A549 (cell line): ENCODE measurements around the gene MFAP2. TPM values are rescaled to one million over a fixed set of nuclear protein-coding genes. Genes with fewer than 3 reads are reported as not detected.

ENCODE experiments used
- ATAC-seq, 2 experiments: fragments of 200-7000 bp in 1 of 2; fragments of >200 bp in 1 of 2; cut with Nextera tagmentation in 1 of 2; cut with Tn5 transposase in 1 of 2; 3 replicates each; pipeline versions ENCODE4 v1.8.0 to v1.9.1; 2018 to 2020; ENCODE audit warnings: mild to moderate bottlenecking in 1 of 2, moderate library complexity in 1 of 2
- CTCF ChIA-PET: fragments of 300-600 bp; sonication (Branson Sonifier 250); formaldehyde crosslinking; extraction: SDS; loops from one replicate; lab custom pipeline; 2021; ENCODE audit warnings: antibody characterized with exemption, inconsistent platforms; lab: Yijun Ruan, JAX
- POLR2A ChIA-PET: fragments of 350-600 bp; formaldehyde crosslinking; extraction: SDS; loops from one replicate; lab custom pipeline; 2021; ENCODE audit warnings: antibody characterized with exemption, inconsistent platforms; lab: Yijun Ruan, JAX
- DNase-seq, 2 experiments: peaks; one replicate each; pipeline versions ENCODE4 v3.0.0 to v3.0.0-alpha.2; 2011 to 2016; ENCODE audit warnings: low read depth in 1 of 2, low spot score in 1 of 2
- FAIRE-seq: peaks from 2 replicates; lab custom pipeline; 2011; peaks lifted over from hg19 to GRCh38; lab: Jason Lieb, UNC
- H3K27ac ChIP-seq, 2 experiments: fragments of >200 bp; sonication (Bioruptor Twin); formaldehyde crosslinking; 3 replicates each; pipeline ENCODE4 v1.5.1; 2016 to 2017
- H3K4me1 ChIP-seq: fragments of >200 bp; sonication (Bioruptor Twin); formaldehyde crosslinking; 3 replicates; pipeline ENCODE4 v1.6.1; 2016
- H3K4me2 ChIP-seq: fragments of >200 bp; sonication (Bioruptor Twin); formaldehyde crosslinking; 3 replicates; pipeline ENCODE4 v1.6.1; 2016
- H3K4me3 ChIP-seq: fragments of >200 bp; sonication (Bioruptor Twin); formaldehyde crosslinking; 3 replicates; pipeline ENCODE4 v1.5.1; 2016
- H3K9me3 ChIP-seq: fragments of >200 bp; sonication (Bioruptor Twin); formaldehyde crosslinking; 3 replicates; pipeline ENCODE4 v1.6.1; 2016
- ATOH8 ChIP-seq: fragments of 250-450 bp; sonication (Bioruptor Pico); IDR thresholded peaks from 2 replicates; pipeline ENCODE4 v1.5.0; 2020; ENCODE audit warnings: low read depth, mild to moderate bottlenecking, moderate library complexity
- BCL3 ChIP-seq: fragments of >200 bp; sonication (Bioruptor Twin); formaldehyde crosslinking; IDR thresholded peaks from 3 replicates; pipeline ENCODE4 v1.6.1; 2016
- CBX8 ChIP-seq: fragments of 200-600 bp; sonication (generic); IDR thresholded peaks from 2 replicates; pipeline ENCODE4 v1.6.1; 2016
- CTCF ChIP-seq: fragments of >200 bp; sonication (Bioruptor Twin); formaldehyde crosslinking; IDR thresholded peaks from 3 replicates; pipeline ENCODE4 v1.5.1; 2016
- EHF ChIP-seq: fragments of 250-450 bp; sonication (Bioruptor Pico); IDR thresholded peaks from 2 replicates; pipeline ENCODE4 v1.5.0; 2020; ENCODE audit warnings: mild to moderate bottlenecking
- FOSB ChIP-seq: fragments of 250-450 bp; sonication (Bioruptor Pico); IDR thresholded peaks from 2 replicates; pipeline ENCODE4 v1.5.0; 2020; ENCODE audit warnings: mild to moderate bottlenecking, moderate library complexity
- GATA3 ChIP-seq: IDR thresholded peaks from 2 replicates; pipeline ENCODE4 v1.6.1; 2012; ENCODE audit warnings: borderline replicate concordance
- HES2 ChIP-seq: fragments of >200 bp; sonication (Bioruptor Twin); formaldehyde crosslinking; IDR thresholded peaks from 2 replicates; pipeline ENCODE4 v1.6.1; 2016
- HOXB13 ChIP-seq: fragments of 250-450 bp; sonication (Bioruptor Pico); IDR thresholded peaks from 2 replicates; pipeline ENCODE4 v1.5.0; 2020; ENCODE audit warnings: low read depth, mild to moderate bottlenecking, moderate library complexity
- JUN ChIP-seq, 2 experiments: fragments of >200 bp; sonication (Bioruptor Twin); formaldehyde crosslinking; IDR thresholded peaks; 2 replicates in 1 of 2; 3 replicates in 1 of 2; pipeline ENCODE4 v1.6.1; 2016 to 2017
- JUNB ChIP-seq: fragments of >200 bp; sonication (Bioruptor Twin); formaldehyde crosslinking; IDR thresholded peaks from 2 replicates; pipeline ENCODE4 v1.6.1; 2016
- KDM1A ChIP-seq: fragments of 200-600 bp; sonication (generic); IDR thresholded peaks from 2 replicates; pipeline ENCODE4 v1.6.1; 2016; ENCODE audit warnings: low read depth, mild to moderate bottlenecking
- MAFK ChIP-seq: fragments of 450-650 bp; IDR thresholded peaks from 2 replicates; pipeline ENCODE4 v1.6.1; 2014; ENCODE audit not compliant: partially characterized antibody
- MYC ChIP-seq: IDR thresholded peaks from 2 replicates; pipeline ENCODE4 v1.6.1; 2012; ENCODE audit warnings: mild to moderate bottlenecking, inconsistent platforms, low read length, improper control_type of control experiment, borderline replicate concordance
- NFE2L2 ChIP-seq: fragments of 150-350 bp; conservative IDR thresholded peaks from 2 replicates; pipeline ENCODE4 v1.6.1; 2014; ENCODE audit warnings: low read length
- NPAS2 ChIP-seq: fragments of 250-450 bp; sonication (Bioruptor Pico); IDR thresholded peaks from 2 replicates; pipeline ENCODE4 v1.8.0; 2022; ENCODE audit warnings: mild to moderate bottlenecking, moderate library complexity, borderline replicate concordance
- NR3C1 ChIP-seq: fragments of >200 bp; sonication (Bioruptor Twin); formaldehyde crosslinking; IDR thresholded peaks from 3 replicates; pipeline ENCODE4 v1.6.1; 2017
- POLR2A ChIP-seq: IDR thresholded peaks from 2 replicates; pipeline ENCODE4 v1.6.1; 2012; ENCODE audit warnings: mild to moderate bottlenecking, low read length
- REST ChIP-seq: fragments of 200-600 bp; sonication (generic); IDR thresholded peaks from 2 replicates; pipeline ENCODE4 v1.6.1; 2016; ENCODE audit warnings: antibody characterized with exemption, mild to moderate bottlenecking, moderate library complexity
- TFCP2L1 ChIP-seq: fragments of 250-450 bp; sonication (Bioruptor Pico); IDR thresholded peaks from 2 replicates; pipeline ENCODE4 v1.5.0; 2021; ENCODE audit warnings: mild to moderate bottlenecking
- ZNF302 ChIP-seq: fragments of 250-450 bp; sonication (Bioruptor Pico); IDR thresholded peaks from 2 replicates; pipeline ENCODE4 v1.9.0; 2021; ENCODE audit warnings: inconsistent platforms, mild to moderate bottlenecking, moderate library complexity
- WGBS: methylation state at CpG from one replicate; pipeline ENCODE4 v1.1.6; 2017; ENCODE audit errors: missing lambda C conversion rate; 5-methylcytosine and 5-hydroxymethylcytosine counted together
- polyA plus RNA-seq, 4 experiments: library from polyadenylated mRNA; depleted of rRNA in 3 of 4; stranded (reverse); fragments of >200 nt; fragmentation: RNase III in 1 of 4; extraction: RNeasy Plus Mini Kit Qiagen cat#74134 plus additional on column Dnase treatment in 1 of 4; gene quantifications; 2 replicates in 3 of 4; 3 replicates in 1 of 4; pipeline ENCODE4 v1.2.3, GENCODE V29; 2011 to 2017

Gene MFAP2
- polyA plus RNA-seq, 2 of the 4 experiments (the other 2 are of a cell fraction), result 0.45 to 0.90 TPM

- TF ChIP-seq ATOH8 (CRISPR knock-in tag), result no peak
- TF ChIP-seq REST, result no peak
- no peak for TF ChIP-seq CBX8
- no peak for TF ChIP-seq HOXB13 (CRISPR knock-in tag)
These were observed 3.0 kb downstream of the MFAP2 start (continued) for GRCh38 chr1:16977377-16977776.

GRCh38 chr1:16976966-16977365, 3.5 kb downstream of the MFAP2 start:
- POLR2A ChIA-PET, result no interaction called here
- FAIRE-seq (no peak), DNase-seq (no peak), ATAC-seq (no peak)
- no peak overlapping the region for H3K4me3 ChIP-seq
- no peak overlapping the region for H3K27ac ChIP-seq
- CTCF ChIA-PET, result interaction anchor here (1.3 to 1.5 kb wide), 2 partner anchors 13 to 16 kb away, joined by 4 to 5 read pairs; no protein-coding TSS in a partner anchor
- WGBS, result 86% methylated on average over 10 of the region's 16 CpGs
- H3K4me2 ChIP-seq, result no peak overlapping the region
- TF ChIP-seq TFCP2L1 (CRISPR knock-in tag) (no peak), FOSB (no peak), MAFK (no peak), KDM1A (no peak), JUNB (no peak)
- TF ChIP-seq, all 56 proteins: peak for 0
- H3K4me1 ChIP-seq, result no peaks in the 10 kb centered on the region
- H3K9me3 ChIP-seq, result no peaks in the 10 kb centered on the region

- H3K4me2 ChIP-seq, result no peak overlapping the region
- no peak overlapping the region; a peak in 1 of 6 replicates for H3K27ac ChIP-seq
- DNase-seq (no peak), ATAC-seq (no peak), FAIRE-seq (no peak)
- H3K4me1 ChIP-seq, result no peaks in the 10 kb centered on the region
- POLR2A ChIA-PET, result no interaction called here
- 87% methylated on average over 13 of the region's 14 CpGs for WGBS
- TF ChIP-seq HES2 (no peak), TFCP2L1 (CRISPR knock-in tag) (no peak), POLR2A (no peak)
- H3K9me3 ChIP-seq, result no peaks in the 10 kb centered on the region
- H3K4me3 ChIP-seq, result no peak overlapping the region
- CTCF ChIA-PET, result interaction anchor here (1.3 kb wide), 1 partner anchor 12 kb away, joined by 5 read pairs; no protein-coding TSS in a partner anchor
These were observed 4.6 kb downstream of the MFAP2 start for GRCh38 chr1:16975838-16976237.

- H3K9me3 ChIP-seq, result no peaks in the 10 kb centered on the region
- 86% methylated on average over 11 of the region's 14 CpGs for WGBS
- no peak overlapping the region for H3K4me2 ChIP-seq
- TF ChIP-seq EHF (CRISPR knock-in tag) (no peak), REST (no peak), ZNF302 (CRISPR knock-in tag) (no peak), BCL3 (no peak), GATA3 (no peak), JUN (IDR thresholded peaks at IDR 0.05) (no peak), MYC (no peak), NR3C1 (no peak), NPAS2 (CRISPR knock-in tag) (no peak), NFE2L2 (no peak), CTCF (no peak)
- TF ChIP-seq, all 56 proteins: peak for 0
- DNase-seq, result no peak
- no peak for ATAC-seq
- H3K4me3 ChIP-seq, result no peak overlapping the region
- no peak for FAIRE-seq
- H3K27ac ChIP-seq, result no peak overlapping the region
- ChIA-PET POLR2A (no interaction called here), CTCF (interaction anchor here (1.0 to 1.1 kb wide), 2 partner anchors 12 to 15 kb away, joined by 4 to 5 read pairs; no protein-coding TSS in a partner anchor)
- H3K4me1 ChIP-seq, result no peaks in the 10 kb centered on the region
These were observed 5.2 kb downstream of the MFAP2 start for GRCh38 chr1:16975211-16975610.
